DMS 273 (cell line): ENCODE measurements around the gene DDX31.
A peak's percentile ranks its signal among the peaks of the same experiment; 100 is the strongest.
"Not testable (repeated sequence)": the region's sequence is repeated elsewhere in the genome, so short reads cannot be mapped to it uniquely, and the experiment has no call there.

Source experiments
- DNase-seq: peaks from one replicate; lab custom pipeline; 2025; ENCODE audit not compliant: unreplicated experiment; lab: John Stamatoyannopoulos, UW

Gene DDX31

DNA sequence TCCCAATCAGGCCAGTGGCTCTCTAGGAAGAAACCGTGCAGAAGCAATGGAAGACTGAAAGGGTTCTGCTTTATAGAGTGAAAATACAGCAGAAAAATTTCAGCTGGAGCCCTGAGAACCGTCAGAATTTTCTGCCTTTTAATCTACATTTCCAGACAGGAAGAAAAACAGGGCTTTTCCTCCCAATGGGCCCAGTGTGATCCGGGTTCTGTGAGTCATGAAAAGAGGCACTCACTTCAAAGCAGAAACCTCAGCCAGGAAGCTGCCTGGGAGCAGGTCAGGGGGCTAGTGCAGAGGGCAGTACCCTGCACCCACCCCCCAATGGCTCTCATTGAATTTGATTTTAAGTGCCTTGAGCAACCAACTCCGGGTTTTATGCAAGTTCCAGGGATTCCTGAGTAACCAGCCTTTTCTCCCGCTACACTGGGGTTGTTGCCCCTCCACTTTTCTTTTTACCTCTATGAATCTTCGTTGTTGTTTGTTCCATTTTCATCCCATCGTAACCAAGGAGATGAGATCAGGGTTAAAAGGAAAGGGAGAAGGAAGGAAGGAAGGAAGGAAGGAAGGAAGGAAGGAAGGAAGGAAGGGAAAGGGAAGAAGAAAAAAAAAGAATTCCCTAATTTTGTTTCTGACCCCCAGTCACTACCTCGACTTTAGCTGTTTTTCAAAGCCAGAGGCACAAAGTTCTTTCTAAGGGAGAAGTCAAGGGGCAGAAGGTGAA, 86.0 kb downstream of the DDX31 start:
- no peak for DNase-seq

DNA sequence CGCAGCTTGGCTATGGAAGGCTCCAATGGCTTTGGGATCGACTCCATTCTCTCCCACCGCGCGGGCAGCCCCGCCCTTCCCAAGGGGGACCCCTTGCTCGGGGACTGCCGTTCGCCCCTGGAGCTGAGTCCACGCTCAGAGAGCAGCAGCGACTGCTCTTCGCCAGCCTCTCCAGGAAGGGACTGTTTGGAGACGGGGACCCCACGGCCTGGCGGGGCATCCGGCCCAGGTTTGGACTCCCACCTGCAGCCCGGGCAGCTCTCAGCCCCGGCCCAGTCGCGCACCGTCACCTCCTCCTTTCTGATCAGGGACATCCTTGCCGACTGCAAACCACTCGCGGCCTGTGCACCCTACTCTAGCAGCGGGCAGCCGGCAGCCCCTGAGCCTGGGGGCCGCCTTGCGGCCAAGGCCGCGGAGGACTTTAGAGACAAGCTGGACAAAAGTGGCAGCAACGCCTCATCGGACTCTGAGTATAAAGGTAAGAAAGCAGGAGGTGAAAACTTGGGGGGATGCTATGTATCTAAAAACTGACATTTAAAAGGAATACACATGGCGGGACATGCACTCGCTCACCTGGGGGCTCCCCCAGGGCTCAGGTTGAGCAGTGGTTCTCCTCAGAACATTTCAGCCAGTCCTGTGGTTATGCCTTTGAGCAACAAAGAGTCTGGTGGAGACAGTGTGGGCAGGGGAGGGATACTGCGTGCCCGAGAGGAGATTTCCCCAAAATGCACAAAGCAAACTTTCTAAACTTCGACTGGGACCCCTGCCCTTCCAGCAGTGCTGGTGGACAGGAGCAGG, 86.8 kb downstream of the DDX31 start:
- no peak for DNase-seq

DNA sequence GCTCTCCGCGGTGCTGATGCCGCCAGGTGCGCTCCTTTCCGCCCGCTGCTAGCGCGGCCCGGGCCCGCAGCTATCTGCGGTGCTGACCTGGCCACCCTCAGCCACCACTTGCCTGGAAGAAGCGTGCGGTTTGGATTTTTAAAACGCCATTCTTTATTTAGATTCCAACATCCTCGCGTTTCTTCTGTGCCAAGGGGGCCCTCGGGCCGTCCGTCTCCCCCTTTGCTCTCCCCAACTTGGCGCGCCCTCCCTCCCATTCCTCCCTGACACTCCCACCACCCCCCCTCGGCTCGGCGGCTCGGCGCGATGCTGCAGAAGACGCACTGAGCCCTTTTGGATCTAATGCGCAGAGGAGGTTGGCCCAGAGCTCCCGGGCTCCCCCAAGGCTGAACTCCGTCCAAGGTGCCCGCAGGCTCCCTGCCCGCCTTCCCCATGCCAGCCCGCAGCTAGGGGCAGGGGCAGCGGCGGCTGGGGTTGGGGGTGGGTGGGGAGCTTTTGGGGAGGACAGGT, 87.5 kb downstream of the DDX31 start, which contains the start of gene BARHL1:
Gene BARHL1 (plus strand): TSS at position 331 of the 510 bp plus-strand sequence. CDS start 192 bp downstream, outside the sequence.
- no peak for DNase-seq

- no peak for DNase-seq
Measured at GRCh38 chr9:132579427-132579798, 90.4 kb downstream of the DDX31 start.

DNA sequence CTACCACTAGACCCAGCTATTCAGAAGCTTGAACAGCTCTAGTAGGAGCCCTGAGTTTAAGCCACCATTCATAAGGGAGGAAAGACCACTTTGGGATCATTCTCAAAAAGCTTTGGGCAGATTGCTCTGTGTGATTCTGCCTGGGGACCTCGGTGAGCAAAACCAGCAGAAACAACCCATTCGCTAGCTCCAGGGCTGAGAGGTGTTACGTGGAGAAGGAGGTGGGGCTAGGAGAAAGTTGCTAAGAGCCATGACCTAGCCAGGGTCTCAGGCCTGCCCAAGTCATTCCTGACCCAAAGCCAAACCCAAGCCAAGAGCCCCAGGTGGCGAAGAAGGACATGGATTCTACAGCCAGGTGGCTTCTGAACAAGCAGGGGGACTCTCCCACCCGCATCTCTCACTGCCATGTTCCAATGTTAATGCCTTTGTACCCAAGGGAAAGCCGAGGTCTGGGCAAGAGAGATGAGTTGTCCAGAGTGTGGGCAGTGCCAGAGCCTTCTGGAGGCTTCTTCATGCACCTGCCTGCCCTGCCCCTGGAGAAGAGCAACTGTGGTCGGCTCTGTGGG, 91.3 kb downstream of the DDX31 start:
- no peak for DNase-seq

DNA sequence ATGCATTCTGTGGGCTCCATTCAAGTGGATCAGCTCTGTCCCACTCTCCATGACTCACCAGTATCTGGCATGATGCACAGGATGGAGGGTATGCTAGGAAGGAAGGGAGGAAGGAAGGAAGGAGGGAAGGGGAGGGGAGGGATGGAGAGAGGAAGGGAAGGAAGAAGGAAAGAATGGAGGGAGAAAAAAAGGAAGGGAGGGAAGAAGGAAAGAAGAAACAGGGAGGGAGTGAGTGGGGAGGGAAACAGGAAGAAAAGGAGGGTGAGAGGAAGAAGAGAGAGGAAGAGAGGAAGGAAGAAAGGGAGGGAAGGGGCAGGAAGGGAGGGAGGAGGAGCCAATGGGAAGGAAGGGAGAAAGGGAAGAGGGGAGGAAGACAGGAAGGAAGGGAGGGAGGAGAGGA, 92.7 kb downstream of the DDX31 start:
- no peak for DNase-seq

- no peak for DNase-seq
Measured at GRCh38 chr9:132575811-132576210, 94.0 kb downstream of the DDX31 start.

GRCh38 chr9:132575005-132575609, 94.7 kb downstream of the DDX31 start:
- peak; percentile 85 for DNase-seq

- DNase-seq, result peak; percentile 25
Measured at GRCh38 chr9:132572921-132573320, 96.9 kb downstream of the DDX31 start.

DNA sequence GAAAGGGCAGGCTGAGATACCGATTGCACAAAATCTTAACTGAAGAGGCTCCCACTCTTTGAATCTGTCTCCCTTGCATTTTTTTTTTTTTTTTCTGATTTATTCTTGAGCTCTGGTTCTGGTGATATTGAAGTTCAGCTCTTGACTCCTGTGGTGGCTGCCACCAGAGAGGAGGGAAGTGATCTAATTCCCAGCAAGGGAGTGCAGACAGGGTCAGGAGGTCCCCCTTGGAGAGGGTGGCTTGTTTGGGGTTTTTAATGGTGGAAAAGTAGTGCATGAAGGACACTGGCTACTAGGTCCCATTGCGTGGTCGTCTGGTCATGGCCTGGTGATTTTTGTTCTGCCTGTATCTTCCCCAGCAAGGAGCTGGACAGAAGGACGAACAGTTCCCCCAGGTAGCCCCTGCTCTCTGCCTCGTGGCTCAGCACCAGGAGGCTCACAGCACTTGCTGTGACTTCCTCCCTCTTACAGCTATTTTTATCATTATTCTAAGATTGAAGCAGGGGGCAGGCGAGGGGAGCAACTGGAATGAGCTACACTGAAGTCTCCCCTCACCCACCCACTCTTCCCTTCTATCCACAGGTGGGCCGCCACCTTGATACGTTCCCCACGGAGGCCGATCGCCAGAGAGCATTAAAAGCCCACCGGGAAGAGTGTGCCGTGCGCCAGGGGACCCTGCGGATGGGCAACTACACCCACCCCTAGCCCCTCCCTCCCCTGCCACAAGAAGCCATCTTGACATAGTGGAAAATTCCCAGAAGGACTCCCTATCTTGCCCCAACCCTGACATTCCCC, 97.8 kb downstream of the DDX31 start:
- DNase-seq, result no peak

GRCh38 chr9:132568787-132569186, 101.0 kb downstream of the DDX31 start:
- not testable (repeated sequence) for DNase-seq

DNA sequence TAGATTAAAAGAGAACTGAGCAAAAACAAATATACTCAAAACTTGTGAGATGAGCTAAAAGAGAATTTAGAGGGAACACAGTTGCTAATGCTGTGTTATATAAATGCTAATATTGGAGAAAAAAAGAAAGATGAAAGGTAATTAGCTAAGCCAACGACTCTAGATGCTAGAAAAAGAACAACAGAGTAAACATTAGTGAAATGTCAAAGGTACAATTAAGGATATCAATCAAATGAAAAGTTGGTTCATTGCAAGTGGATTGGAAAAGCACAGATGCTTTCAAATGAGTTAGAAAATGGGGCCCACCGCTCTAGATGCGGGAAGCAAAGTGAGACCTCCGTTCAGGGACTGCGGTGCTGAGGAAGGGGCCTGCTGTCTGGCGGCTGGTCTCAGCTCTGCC, 105.3 kb downstream of the DDX31 start:
- no peak for DNase-seq

- no peak for DNase-seq
Measured at GRCh38 chr9:132562306-132562573, 107.5 kb downstream of the DDX31 start.

DNA sequence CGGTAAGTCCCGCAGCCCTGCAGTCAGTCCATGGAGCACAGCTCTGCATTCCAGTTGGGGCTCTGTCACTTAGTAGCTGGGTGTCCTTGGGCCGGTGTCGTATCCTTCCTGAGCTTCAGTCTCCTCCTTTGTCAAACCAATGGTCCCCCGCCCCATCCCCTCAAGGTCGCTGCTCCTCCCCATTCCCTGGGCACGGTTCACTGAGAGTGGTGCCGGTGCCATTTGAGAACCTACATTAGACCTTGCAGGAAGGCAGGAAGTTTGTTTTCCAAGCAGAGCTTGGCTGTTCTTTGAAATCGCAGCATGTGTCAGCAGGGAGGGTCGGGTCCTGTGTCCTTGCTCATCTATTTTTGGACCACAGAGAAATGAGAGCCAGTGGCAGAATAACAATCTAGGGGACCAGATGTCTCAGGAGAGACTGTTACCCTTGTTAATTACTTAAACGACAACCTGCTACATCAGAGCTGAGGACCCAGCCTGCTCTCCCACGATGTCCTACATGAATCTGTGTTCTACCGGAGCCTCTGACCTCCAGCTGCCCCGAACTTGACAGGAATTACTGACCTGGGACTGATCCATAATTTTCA, 109.1 kb downstream of the DDX31 start:
- DNase-seq, result no peak

- no peak for DNase-seq
Measured at GRCh38 chr9:132559711-132560110, 110.1 kb downstream of the DDX31 start.

- DNase-seq, result no peak
Measured at GRCh38 chr9:132557159-132557558, 112.6 kb downstream of the DDX31 start.

DNA sequence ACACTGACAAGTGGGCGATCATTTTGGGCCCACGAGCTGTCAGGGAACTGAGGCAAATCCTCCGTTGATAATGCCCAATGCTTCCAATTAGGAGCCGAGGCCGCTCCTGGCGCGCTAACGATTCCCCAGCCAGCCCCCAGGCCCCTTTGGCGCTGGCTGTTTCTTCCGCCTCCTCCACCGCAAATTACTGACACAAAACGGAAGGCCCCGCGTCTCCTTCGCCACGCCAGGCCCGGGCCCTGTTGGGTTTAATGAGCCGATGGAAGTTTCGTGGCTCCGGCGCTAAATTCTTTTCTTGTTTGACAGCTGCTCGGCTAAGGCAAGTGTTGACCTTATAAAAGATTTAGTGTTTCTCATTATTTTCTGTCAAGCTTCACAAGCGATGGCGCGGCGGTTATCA, 113.1 kb downstream of the DDX31 start:
- DNase-seq, result no peak

GRCh38 chr9:132556235-132556634, 113.5 kb downstream of the DDX31 start:
- no peak for DNase-seq

DNA sequence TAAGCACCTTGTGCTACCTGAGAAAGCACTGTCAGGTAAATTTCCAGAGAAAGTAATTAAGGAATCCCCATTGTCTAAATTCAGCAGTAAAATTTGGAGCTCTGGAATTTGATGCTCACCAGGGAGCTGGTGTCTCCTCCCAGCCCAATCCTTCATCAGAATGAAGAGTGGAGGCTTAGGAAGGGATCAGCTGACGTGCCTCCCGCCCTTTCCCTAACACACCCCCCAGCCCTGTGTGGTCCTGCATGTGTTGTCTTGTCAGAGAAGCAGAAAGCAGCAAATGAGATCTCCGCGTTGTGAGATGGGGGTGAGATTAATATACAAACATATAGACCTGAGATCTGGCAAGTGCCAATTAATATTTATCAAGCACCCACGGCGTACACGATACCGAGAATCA, 114.3 kb downstream of the DDX31 start:
- no peak for DNase-seq

GRCh38 chr9:132554755-132555154, 115.0 kb downstream of the DDX31 start:
- no peak for DNase-seq

- no peak for DNase-seq
Measured at GRCh38 chr9:132552041-132552440, 117.7 kb downstream of the DDX31 start.
